ENCODE measurements around the gene EPS8L1.

EPS8L1 gene

DNA sequence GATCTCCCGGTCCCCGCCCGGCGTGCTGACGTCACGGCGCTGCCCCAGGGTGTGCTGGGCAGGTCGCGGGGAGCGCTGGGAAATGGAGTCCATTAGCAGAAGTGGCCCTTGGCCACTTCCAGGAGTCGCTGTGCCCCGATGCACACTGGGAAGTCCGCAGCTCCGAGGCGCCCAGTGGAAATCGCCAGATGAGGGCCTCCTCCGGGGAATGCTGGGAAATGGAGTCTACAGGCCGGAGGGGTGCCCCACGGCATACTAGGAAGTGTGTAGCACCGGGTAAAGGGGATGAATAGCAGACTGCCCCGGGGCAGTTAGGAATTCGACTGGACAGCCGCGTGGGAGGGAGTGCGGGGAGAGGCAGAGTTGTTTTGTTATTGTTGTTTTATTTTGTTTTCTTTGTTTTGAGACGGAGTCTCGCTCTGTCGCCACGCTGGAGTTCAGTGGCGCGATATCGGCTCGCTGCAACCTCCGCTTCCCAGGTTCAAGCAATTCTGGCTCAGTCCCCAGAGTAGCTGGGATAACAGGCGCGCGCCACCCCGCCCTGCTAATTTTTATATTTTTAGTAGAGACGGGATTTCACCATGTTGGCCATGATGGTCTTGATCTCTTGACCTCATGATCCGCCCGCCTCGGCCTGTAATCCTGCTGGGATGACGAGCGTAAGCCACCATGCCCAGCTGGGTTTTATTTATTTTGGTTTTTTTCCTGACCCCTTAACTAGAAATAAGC is 42.2 kb downstream of the EPS8L1 start:
- peak; percentile 96 for DNase-seq

DNA sequence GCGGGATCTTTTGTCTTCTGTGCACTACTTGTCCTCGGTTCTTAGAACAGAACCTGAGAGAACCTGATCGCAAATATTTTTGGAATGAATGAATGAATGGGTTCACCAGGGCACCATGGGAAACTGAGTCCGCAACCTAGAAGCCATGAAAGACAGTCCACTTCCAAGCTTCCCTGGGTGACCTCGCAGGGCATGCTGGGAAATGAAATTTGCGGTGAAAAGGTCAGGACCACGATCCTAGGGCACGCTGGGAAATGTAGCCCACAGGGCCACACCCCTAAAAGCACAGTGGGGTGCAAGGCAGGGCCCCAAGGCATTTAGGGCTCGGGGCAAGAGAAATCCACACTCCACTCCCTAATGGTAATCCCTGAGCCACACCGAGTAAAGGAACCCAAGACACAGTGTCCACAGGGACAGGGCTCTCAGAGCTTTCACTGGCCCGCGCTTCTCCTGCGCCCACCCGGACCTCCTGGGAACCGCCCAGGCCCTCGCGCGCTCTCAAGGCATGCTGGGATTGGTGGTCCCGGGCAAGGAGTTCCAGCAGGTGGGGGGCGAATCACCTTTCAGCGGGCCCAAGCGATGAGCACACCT is 42.8 kb downstream of the EPS8L1 start:
- DNase-seq, result no peak

DNA sequence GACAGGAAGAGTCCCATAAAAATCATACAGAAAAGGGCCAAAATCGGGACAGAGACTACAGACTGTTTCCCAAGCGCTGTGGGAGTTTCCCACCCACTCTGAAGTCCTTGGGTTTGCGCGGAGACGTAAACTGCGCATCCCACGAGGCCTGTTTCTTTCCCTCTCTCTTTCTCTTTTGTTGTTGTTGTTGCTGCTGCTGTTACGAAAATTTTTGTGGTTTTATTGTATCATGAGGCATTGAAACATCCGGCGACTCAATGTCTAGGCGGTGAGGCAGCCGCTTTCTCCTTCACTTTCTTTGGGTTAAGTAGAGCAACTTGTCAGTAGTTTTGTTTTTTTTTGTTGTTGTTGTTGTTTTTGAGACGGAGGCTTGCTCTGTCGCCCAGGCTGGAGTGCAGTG is 43.4 kb downstream of the EPS8L1 start:
- no peak for DNase-seq

DNA sequence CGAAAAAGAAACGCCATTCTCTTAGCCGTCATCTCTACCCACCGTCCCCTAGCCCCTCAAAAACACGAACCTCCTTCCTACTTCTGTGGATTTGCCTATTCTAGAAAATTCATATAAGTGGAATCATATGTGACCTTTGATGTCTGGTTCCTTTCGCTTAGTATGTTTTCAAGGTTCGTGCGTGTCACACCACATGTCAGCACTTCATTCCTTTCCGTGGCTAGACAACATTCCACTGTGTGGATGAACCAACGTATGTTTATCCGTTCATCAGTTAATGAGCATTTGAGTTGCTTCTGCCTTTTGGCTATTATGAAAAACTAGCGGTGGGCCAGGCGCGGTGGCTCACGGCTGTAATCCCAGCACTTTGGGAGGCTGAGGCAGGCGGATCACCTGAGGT is 55.8 kb downstream of the EPS8L1 start:
- DNase-seq, result no peak

DNA sequence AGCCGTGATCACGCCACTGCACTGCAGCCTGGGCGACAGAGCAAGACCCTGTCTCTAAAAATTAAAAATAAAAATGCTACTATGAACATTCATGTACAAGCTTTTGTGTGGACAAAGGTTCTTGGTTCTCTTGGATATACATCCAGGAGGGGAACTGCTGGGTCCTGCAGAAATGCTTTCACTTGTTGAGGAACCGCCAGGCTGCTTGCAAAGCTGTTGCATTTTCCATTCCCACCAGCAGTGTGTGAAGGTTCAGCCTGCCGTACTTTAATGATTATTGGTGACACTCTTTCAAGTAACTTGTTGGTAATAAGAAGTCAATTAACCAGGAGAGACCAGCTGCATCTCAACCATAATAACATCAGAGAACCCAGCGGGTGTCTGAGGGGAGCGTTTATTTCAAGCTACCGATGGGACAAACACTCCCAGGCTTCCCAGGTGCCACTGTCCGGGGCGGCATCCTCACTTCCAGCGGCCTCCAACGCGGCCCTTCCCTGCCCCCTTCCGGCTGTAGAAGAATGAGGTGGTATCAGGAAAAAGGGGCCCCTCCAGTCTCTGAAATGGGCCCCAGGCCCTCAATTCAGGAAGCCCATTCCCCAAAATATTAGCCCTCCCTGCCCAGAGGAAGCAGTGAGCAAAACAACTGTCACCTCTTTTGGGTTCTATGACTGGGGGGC is 56.9 kb downstream of the EPS8L1 start:
- DNase-seq, result no peak

DNA sequence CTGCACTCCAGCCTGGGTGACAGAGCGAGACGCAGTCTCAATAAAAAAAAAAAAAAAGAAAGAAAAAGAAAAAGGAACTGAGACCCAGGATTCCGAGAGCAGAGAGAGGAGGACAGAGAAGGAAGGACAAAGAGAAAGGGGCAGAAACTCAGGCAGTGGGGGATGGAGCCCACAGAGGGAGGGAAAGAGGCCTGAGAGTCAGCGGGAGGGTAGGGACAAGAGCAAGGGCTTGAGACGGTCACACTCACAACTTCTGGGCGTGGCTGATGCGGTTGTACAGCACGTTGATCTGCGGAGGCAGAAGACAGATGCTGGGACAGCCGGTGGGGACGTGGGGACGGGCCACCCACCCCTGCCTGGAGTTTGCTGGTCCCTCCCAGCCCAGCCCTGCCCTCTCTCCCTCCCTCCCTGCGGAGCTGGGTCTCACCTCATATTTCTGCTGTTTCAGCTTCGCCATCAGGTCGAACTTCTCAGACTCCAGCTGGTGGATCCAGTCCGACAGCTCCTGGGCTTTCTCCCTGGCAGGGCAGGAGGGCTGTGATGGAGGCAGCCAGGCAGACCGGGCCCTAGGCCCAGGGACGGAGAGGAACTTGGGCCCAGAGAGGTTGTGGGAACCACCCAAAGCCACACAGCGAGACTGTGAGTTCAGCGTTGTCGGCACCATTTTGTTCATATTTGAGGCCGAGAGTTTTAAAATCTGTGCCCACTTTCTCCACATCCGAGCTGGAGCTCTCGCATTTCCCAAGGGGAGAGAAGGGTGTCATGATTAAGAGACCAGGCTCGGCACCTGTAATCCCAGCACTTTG is 58.2 kb downstream of the EPS8L1 start:
- no peak for DNase-seq

DNA sequence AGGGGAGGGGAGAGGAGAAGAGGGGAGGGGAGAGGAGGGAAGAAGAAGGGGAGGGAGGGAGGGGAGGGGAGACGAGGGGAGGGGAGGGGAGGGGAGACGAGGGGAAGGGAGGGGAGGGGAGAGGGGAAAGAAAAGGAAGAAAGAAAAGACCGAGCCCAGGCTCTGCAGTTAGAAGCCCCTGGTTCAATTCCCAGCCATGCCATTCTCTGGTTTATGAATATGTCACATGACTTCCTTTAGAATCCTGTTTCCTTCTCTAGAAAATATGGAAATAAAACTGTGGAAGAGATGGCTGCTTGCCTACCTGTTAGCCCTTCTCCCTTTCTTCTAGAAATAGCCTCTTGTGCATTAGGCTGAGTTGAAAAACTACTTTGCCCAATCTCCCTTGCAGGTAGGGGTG is 59.1 kb downstream of the EPS8L1 start:
- DNase-seq, result no peak

DNA sequence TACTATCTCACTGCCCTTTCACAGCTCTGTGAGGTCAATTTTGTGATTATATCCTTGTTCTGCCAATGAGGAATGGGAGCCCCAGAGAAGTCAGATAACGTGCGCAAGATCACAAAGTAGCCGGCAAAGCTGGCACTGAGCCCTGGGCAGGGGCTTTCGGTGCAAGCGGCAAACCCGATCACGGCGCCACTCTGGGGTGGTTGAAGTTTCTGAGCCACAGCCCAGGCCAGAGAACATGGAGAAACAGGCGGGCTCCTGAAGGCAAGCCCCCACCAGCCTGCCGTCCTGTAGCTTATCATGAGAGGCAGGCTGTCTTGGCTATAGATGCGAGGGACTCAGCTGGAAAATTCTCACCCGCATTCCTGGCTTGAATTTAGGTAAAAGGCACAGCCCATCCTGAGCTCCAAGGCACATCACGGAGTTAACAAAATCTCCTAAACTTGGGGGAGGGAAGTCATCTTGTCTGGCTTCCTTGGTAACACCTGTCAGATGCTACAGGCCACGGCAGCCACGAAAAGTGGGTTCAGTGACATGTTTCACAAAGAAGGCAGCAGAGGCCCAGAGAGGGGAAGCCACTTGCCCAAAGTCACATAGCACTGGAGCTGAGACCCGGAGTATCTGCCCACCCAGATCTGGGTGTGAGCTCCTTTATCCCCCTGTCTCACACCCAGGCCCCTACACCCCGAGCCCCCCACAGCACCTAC is 60.9 kb downstream of the EPS8L1 start:
- DNase-seq, result no peak
